Neural cell (in vitro differentiated cells): ENCODE results near the gene RAB21. TPM values are rescaled to one million over a fixed set of nuclear protein-coding genes. Genes with fewer than 3 reads are reported as not detected.

Experiments
- H2AFZ ChIP-seq: fragments of 200-600, 300-800 bp; sonication (generic), shearing (Covaris generic); 2 replicates; pipeline ENCODE4 v1.6.0; 2014; ENCODE audit warnings: low read depth, mild to moderate bottlenecking, antibody characterized with exemption, low read length, moderate library complexity
- H3F3A ChIP-seq: fragments of 200-600 bp; shearing (Covaris generic); 2 replicates; pipeline ENCODE4 v1.6.1; 2016; ENCODE audit warnings: mild to moderate bottlenecking, moderate library complexity, mixed read lengths, antibody characterized with exemption, low read length; ENCODE audit not compliant: insufficient read depth, poor library complexity, severe bottlenecking
- H3K27ac ChIP-seq: fragments of 200-600, 300-800 bp; sonication (generic), shearing (Covaris generic); 2 replicates; pipeline ENCODE4 v1.5.1; 2014; ENCODE audit warnings: mild to moderate bottlenecking, low read length, moderate library complexity
- H3K27me3 ChIP-seq: fragments of 300-800, 200-600 bp; sonication (generic), shearing (Covaris generic); 2 replicates; pipeline ENCODE4 v1.6.0; 2014; ENCODE audit warnings: mild to moderate bottlenecking, low read depth, low read length, moderate library complexity; ENCODE audit not compliant: insufficient read depth
- H3K36me3 ChIP-seq: fragments of 300-800, 200-600 bp; sonication (generic), shearing (Covaris generic); 2 replicates; pipeline ENCODE4 v1.5.1; 2014; ENCODE audit warnings: mild to moderate bottlenecking, antibody characterized with exemption, low read length, moderate library complexity; ENCODE audit not compliant: insufficient read depth
- H3K4me2 ChIP-seq: fragments of 300-800, 200-600 bp; sonication (generic), shearing (Covaris generic); 2 replicates; pipeline ENCODE4 v1.6.0; 2014; ENCODE audit warnings: mild to moderate bottlenecking, low read length
- H3K4me3 ChIP-seq: fragments of 300-800, 200-600 bp; sonication (generic), shearing (Covaris generic); 2 replicates; pipeline ENCODE4 v1.5.1; 2014; ENCODE audit warnings: mild to moderate bottlenecking, low read length, moderate library complexity
- H3K79me2 ChIP-seq: fragments of 200-600 bp; shearing (Covaris generic); replicated peaks from 2 replicates; pipeline ENCODE4 v1.6.0; 2014; ENCODE audit warnings: mild to moderate bottlenecking, low read length, moderate library complexity; ENCODE audit not compliant: insufficient read depth
- H3K9ac ChIP-seq: fragments of 300-800, 200-600 bp; sonication (generic), shearing (Covaris generic); 2 replicates; pipeline ENCODE4 v1.6.1; 2016; ENCODE audit warnings: mild to moderate bottlenecking, low read length, mixed read lengths
- H3K9me2 ChIP-seq: fragments of 200-600 bp; shearing (Covaris generic); 2 replicates; pipeline ENCODE4 v1.6.1; 2016; ENCODE audit warnings: mild to moderate bottlenecking, low read length, mixed read lengths; ENCODE audit not compliant: insufficient read depth
- H3K9me3 ChIP-seq: fragments of 200-600, 300-800 bp; sonication (generic), shearing (Covaris generic); 2 replicates; pipeline ENCODE4 v1.6.1; 2016; ENCODE audit warnings: mild to moderate bottlenecking, mixed run types, low read length, moderate library complexity, mixed read lengths
- H4K20me1 ChIP-seq: fragments of 200-600 bp; shearing (Covaris generic); 2 replicates; pipeline ENCODE4 v1.6.1; 2016; ENCODE audit warnings: mild to moderate bottlenecking, mixed run types; ENCODE audit not compliant: insufficient read depth
- EP300 ChIP-seq: fragments of 450-650 bp; conservative IDR thresholded peaks from 2 replicates; pipeline ENCODE4 v1.6.1; 2014; ENCODE audit warnings: antibody characterized with exemption, mild to moderate bottlenecking, moderate library complexity; ENCODE audit not compliant: poor library complexity, severe bottlenecking
- EZH2 ChIP-seq: fragments of 200-600, 300-800 bp; shearing (Covaris generic), sonication (generic); IDR thresholded peaks from 2 replicates; pipeline ENCODE4 v1.6.1; 2014; ENCODE audit warnings: antibody characterized with exemption, low read length, borderline replicate concordance, mild to moderate bottlenecking; ENCODE audit not compliant: insufficient read depth, poor library complexity, severe bottlenecking
- MXI1 ChIP-seq: fragments of 450-650 bp; conservative IDR thresholded peaks from 2 replicates; pipeline ENCODE4 v1.6.1; 2014; ENCODE audit warnings: antibody characterized with exemption, mild to moderate bottlenecking; ENCODE audit not compliant: poor library complexity, severe bottlenecking
- POLR2AphosphoS5 ChIP-seq: IDR thresholded peaks from 2 replicates; pipeline ENCODE4 v1.6.1; 2012
- RAD21 ChIP-seq: fragments of 450-650 bp; conservative IDR thresholded peaks from 2 replicates; pipeline ENCODE4 v1.6.1; 2014; ENCODE audit warnings: antibody characterized with exemption, mild to moderate bottlenecking, moderate library complexity
- SMC3 ChIP-seq: fragments of 450-650 bp; conservative IDR thresholded peaks from 2 replicates; pipeline ENCODE4 v1.6.1; 2014; ENCODE audit warnings: antibody characterized with exemption, mild to moderate bottlenecking, moderate library complexity; ENCODE audit not compliant: poor library complexity
- TAF1 ChIP-seq: IDR thresholded peaks from 2 replicates; pipeline ENCODE4 v1.6.1; 2012; ENCODE audit warnings: low read depth
- polyA plus RNA-seq: library from polyadenylated mRNA; depleted of rRNA; stranded (reverse); fragments of >200 nt; gene quantifications from 2 replicates; pipeline ENCODE4 v1.2.3, GENCODE V29; 2014
- TF ChIP-seq, protein P1 (sequence below): IDR thresholded peaks from 2 replicates; pipeline ENCODE4 v1.6.1; 2012; ENCODE audit warnings: borderline replicate concordance
- TF ChIP-seq, protein P2 (sequence below): fragments of 450-650 bp; IDR thresholded peaks from 2 replicates; pipeline ENCODE4 v1.5.1; 2014; ENCODE audit warnings: antibody characterized with exemption, mild to moderate bottlenecking, moderate library complexity; ENCODE audit not compliant: poor library complexity, severe bottlenecking

RAB21 gene
- polyA plus RNA-seq, 1 donor from 2014 or later: 26.3 TPM

DNA sequence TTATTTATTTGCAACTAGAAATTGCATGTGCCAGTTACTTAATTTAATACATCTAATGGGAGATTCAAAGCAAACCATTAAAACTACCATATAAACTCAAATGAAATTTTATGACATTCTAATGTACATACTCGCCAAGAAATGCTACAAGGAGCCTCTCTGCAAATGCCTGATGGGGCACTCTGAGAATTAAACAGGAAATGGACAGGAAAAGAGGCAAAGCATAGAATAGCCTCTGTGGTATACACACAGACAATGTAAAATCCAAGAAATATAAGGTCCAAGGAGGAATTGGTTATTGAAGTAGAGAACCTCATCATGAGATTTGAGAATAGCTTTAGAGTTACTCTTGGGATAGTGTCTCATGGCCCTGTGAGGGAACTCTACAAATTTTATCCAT is 41.2 kb downstream of the RAB21 start:
- no peak overlapping the region for H2AFZ ChIP-seq
- H3F3A ChIP-seq: no peaks in the 10 kb centered on the region
- no peak overlapping the region for H3K4me3 ChIP-seq
- no peak overlapping the region for H3K9ac ChIP-seq
- H3K9me3 ChIP-seq: no peaks in the 10 kb centered on the region
- no peaks in the 10 kb centered on the region for H3K27me3 ChIP-seq
- H4K20me1 ChIP-seq: no peaks in the 10 kb centered on the region
- H3K36me3 ChIP-seq: no peaks in the 10 kb centered on the region
- H3K4me2 ChIP-seq: no peak overlapping the region
- no peaks in the 10 kb centered on the region for H3K9me2 ChIP-seq
- no peak for TF ChIP-seq MXI1
- TF ChIP-seq SMC3: no peak
- no peak for TF ChIP-seq POLR2AphosphoS5
- TF ChIP-seq TAF1: no peak
- TF ChIP-seq, protein P1, sequence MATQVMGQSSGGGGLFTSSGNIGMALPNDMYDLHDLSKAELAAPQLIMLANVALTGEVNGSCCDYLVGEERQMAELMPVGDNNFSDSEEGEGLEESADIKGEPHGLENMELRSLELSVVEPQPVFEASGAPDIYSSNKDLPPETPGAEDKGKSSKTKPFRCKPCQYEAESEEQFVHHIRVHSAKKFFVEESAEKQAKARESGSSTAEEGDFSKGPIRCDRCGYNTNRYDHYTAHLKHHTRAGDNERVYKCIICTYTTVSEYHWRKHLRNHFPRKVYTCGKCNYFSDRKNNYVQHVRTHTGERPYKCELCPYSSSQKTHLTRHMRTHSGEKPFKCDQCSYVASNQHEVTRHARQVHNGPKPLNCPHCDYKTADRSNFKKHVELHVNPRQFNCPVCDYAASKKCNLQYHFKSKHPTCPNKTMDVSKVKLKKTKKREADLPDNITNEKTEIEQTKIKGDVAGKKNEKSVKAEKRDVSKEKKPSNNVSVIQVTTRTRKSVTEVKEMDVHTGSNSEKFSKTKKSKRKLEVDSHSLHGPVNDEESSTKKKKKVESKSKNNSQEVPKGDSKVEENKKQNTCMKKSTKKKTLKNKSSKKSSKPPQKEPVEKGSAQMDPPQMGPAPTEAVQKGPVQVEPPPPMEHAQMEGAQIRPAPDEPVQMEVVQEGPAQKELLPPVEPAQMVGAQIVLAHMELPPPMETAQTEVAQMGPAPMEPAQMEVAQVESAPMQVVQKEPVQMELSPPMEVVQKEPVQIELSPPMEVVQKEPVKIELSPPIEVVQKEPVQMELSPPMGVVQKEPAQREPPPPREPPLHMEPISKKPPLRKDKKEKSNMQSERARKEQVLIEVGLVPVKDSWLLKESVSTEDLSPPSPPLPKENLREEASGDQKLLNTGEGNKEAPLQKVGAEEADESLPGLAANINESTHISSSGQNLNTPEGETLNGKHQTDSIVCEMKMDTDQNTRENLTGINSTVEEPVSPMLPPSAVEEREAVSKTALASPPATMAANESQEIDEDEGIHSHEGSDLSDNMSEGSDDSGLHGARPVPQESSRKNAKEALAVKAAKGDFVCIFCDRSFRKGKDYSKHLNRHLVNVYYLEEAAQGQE: no peak
- TF ChIP-seq, protein P2, sequence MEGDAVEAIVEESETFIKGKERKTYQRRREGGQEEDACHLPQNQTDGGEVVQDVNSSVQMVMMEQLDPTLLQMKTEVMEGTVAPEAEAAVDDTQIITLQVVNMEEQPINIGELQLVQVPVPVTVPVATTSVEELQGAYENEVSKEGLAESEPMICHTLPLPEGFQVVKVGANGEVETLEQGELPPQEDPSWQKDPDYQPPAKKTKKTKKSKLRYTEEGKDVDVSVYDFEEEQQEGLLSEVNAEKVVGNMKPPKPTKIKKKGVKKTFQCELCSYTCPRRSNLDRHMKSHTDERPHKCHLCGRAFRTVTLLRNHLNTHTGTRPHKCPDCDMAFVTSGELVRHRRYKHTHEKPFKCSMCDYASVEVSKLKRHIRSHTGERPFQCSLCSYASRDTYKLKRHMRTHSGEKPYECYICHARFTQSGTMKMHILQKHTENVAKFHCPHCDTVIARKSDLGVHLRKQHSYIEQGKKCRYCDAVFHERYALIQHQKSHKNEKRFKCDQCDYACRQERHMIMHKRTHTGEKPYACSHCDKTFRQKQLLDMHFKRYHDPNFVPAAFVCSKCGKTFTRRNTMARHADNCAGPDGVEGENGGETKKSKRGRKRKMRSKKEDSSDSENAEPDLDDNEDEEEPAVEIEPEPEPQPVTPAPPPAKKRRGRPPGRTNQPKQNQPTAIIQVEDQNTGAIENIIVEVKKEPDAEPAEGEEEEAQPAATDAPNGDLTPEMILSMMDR: no peak
- no peak for TF ChIP-seq RAD21
- H3K79me2 ChIP-seq: no peaks in the 10 kb centered on the region
- no peak overlapping the region for H3K27ac ChIP-seq

DNA sequence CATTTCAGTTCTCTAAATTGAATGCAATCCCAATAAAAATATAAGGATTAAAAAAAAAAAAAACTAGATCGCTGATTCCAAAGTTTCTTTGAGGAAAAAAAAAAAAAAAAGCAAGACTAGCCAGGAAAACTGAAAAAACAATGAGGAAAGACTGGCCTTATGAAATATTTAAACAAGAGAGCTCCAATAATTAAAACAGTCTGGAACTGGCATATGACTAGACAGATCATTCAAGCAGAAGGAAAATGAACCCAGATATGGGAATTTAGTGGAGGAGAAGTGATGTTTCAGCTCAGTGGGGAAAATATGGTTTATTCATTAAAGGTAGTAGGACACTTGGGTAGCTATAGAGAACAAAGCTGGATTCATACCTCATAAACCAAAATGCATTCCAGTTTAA is 42.9 kb downstream of the RAB21 start:
- Histone ChIP-seq H3K9ac (no peak overlapping the region), H3K27me3 (no peaks in the 10 kb centered on the region), H3K36me3 (no peaks in the 10 kb centered on the region), H2AFZ (no peak overlapping the region), H3K27ac (no peak overlapping the region), H3F3A (no peaks in the 10 kb centered on the region), H3K9me2 (no peaks in the 10 kb centered on the region), H4K20me1 (no peaks in the 10 kb centered on the region), H3K9me3 (no peaks in the 10 kb centered on the region), H3K4me3 (no peak overlapping the region), H3K79me2 (no peaks in the 10 kb centered on the region), H3K4me2 (no peak overlapping the region)
- TF ChIP-seq TAF1 (no peak), POLR2AphosphoS5 (no peak), EZH2 (no peak), MXI1 (no peak), EP300 (no peak), SMC3 (no peak), RAD21 (no peak)
- TF ChIP-seq, protein P2: no peak
- TF ChIP-seq, protein P1: no peak
